IMR-90 (cell line): Measurements from ENCODE around the gene MTR. TPM values are rescaled to one million over a fixed set of nuclear protein-coding genes. Genes with fewer than 3 reads are reported as not detected.

Source experiments
- ATAC-seq: fragments of 200-7000 bp; cut with Tn5 transposase; 2 replicates; pipeline ENCODE4 v1.9.1; 2020; ENCODE audit warnings: low read depth, mild to moderate bottlenecking, moderate library complexity
- BruUV-seq: library from RNA; stranded (reverse); fragments of 400-500 nt; replicated peaks from 2 replicates; lab custom pipeline; 2021; lab: Mats Ljungman, UMichigan
- CTCF ChIA-PET: fragments of 300-600 bp; formaldehyde crosslinking; extraction: SDS; loops from one replicate; lab custom pipeline; 2021; ENCODE audit warnings: antibody characterized with exemption; lab: Yijun Ruan, JAX
- POLR2A ChIA-PET: fragments of 300-600 bp; sonication (Branson Sonifier 250); formaldehyde crosslinking; loops from one replicate; lab custom pipeline; 2022; ENCODE audit warnings: antibody characterized with exemption; ENCODE audit not compliant: unreplicated experiment; lab: Charles Lee
- DNase-seq: peaks from one replicate; pipeline ENCODE4 v3.0.0; 2013
- H2AFZ ChIP-seq: replicated peaks from 2 replicates; pipeline ENCODE3; 2013; ENCODE audit warnings: low read length, mild to moderate bottlenecking; ENCODE audit not compliant: poor library complexity
- H2AK5ac ChIP-seq: 2 replicates; pipeline ENCODE4 v1.6.1; 2013; ENCODE audit warnings: low read depth, low read length, inconsistent platforms
- H2AK9ac ChIP-seq: replicated peaks from 2 replicates; pipeline ENCODE3; 2013; ENCODE audit warnings: mild to moderate bottlenecking, low read depth, low read length, moderate library complexity; ENCODE audit not compliant: poor library complexity
- H2BK120ac ChIP-seq: 2 replicates; pipeline ENCODE4 v1.6.1; 2013; ENCODE audit warnings: low read depth, low read length, inconsistent platforms
- H2BK15ac ChIP-seq: 3 replicates; pipeline ENCODE4 v1.6.1; 2013; ENCODE audit warnings: low read depth, low read length, inconsistent platforms
- H2BK20ac ChIP-seq: 2 replicates; pipeline ENCODE4 v1.6.1; 2013; ENCODE audit warnings: low read depth, mild to moderate bottlenecking, inconsistent platforms, low read length, moderate library complexity
- H2BK5ac ChIP-seq: 2 replicates; pipeline ENCODE4 v1.6.1; 2013; ENCODE audit warnings: mild to moderate bottlenecking, low read depth, low read length, inconsistent platforms; ENCODE audit not compliant: poor library complexity, severe bottlenecking
- H3K14ac ChIP-seq: replicated peaks from 2 replicates; pipeline ENCODE4 v1.6.1; 2013; ENCODE audit warnings: low read depth, low read length, inconsistent platforms
- H3K18ac ChIP-seq: 2 replicates; pipeline ENCODE4 v1.6.1; 2013; ENCODE audit warnings: low read depth, low read length, control low read depth
- H3K23ac ChIP-seq: 2 replicates; pipeline ENCODE4 v1.6.1; 2013; ENCODE audit warnings: low read depth, low read length, inconsistent platforms
- H3K27ac ChIP-seq: 2 replicates; pipeline ENCODE4 v1.5.1; 2013; ENCODE audit warnings: mild to moderate bottlenecking, control low read depth, low read length; ENCODE audit not compliant: insufficient read depth
- H3K27me3 ChIP-seq: 2 replicates; pipeline ENCODE4 v1.6.1; 2013; ENCODE audit warnings: low read length; ENCODE audit not compliant: control insufficient read depth, insufficient read depth
- H3K36me3 ChIP-seq: 2 replicates; pipeline ENCODE4 v1.6.1; 2013; ENCODE audit warnings: low read length, mixed read lengths; ENCODE audit not compliant: control insufficient read depth, insufficient read depth
- H3K4ac ChIP-seq: 2 replicates; pipeline ENCODE4 v1.6.1; 2013; ENCODE audit warnings: low read depth, low read length, inconsistent platforms
- H3K4me1 ChIP-seq: 2 replicates; pipeline ENCODE4 v1.6.1; 2013; ENCODE audit warnings: low read length, mixed read lengths; ENCODE audit not compliant: control insufficient read depth, insufficient read depth
- H3K4me2 ChIP-seq: 2 replicates; pipeline ENCODE4 v1.6.1; 2013; ENCODE audit warnings: low read depth, mild to moderate bottlenecking, control low read depth, low read length, moderate library complexity
- H3K4me3 ChIP-seq: 2 replicates; pipeline ENCODE4 v1.5.1; 2013; ENCODE audit warnings: low read depth, mild to moderate bottlenecking, control low read depth, low read length, moderate library complexity; ENCODE audit not compliant: insufficient read depth
- H3K56ac ChIP-seq: 2 replicates; pipeline ENCODE4 v1.6.1; 2013; ENCODE audit warnings: low read length, inconsistent platforms; ENCODE audit not compliant: insufficient read depth; ENCODE audit errors: extremely low read depth
- H3K79me1 ChIP-seq, 2 experiments: 2 replicates each; pipeline ENCODE4 v1.6.1; 2013; ENCODE audit warnings: low read length in 2 of 2, inconsistent platforms in 1 of 2, low read depth in 1 of 2
- H3K9ac ChIP-seq: 2 replicates; pipeline ENCODE4 v1.6.1; 2013; ENCODE audit warnings: low read depth, low read length, control low read depth
- H3K9me1 ChIP-seq: 2 replicates; pipeline ENCODE4 v1.6.1; 2013; ENCODE audit warnings: low read length, inconsistent platforms; ENCODE audit not compliant: insufficient read depth
- H3K9me3 ChIP-seq: 2 replicates; pipeline ENCODE4 v1.6.1; 2013; ENCODE audit warnings: low read length; ENCODE audit not compliant: control insufficient read depth, insufficient read depth
- H4K20me1 ChIP-seq: 2 replicates; pipeline ENCODE4 v1.6.1; 2013; ENCODE audit warnings: low read length, inconsistent platforms; ENCODE audit not compliant: insufficient read depth
- H4K5ac ChIP-seq: 2 replicates; pipeline ENCODE4 v1.6.1; 2013; ENCODE audit warnings: mild to moderate bottlenecking, low read depth, low read length, control low read depth
- H4K8ac ChIP-seq, 2 experiments: 2 replicates each; pipeline ENCODE4 v1.6.1; 2013; ENCODE audit warnings: low read depth in 2 of 2, low read length in 2 of 2, control low read depth in 1 of 2, inconsistent platforms in 1 of 2
- H4K91ac ChIP-seq: 2 replicates; pipeline ENCODE4 v1.6.1; 2013; ENCODE audit warnings: low read depth, low read length, inconsistent platforms; ENCODE audit not compliant: insufficient read depth
- CEBPB ChIP-seq: IDR thresholded peaks from 2 replicates; pipeline ENCODE4 v1.6.1; 2012; ENCODE audit warnings: low read depth, low read length, improper control_type of control experiment
- MAZ ChIP-seq: IDR thresholded peaks from 2 replicates; pipeline ENCODE4 v1.6.1; 2012; ENCODE audit warnings: low read depth, mild to moderate bottlenecking, low read length, improper control_type of control experiment, moderate library complexity, borderline replicate concordance
- NFE2L2 ChIP-seq: fragments of 150-350 bp; IDR thresholded peaks from 2 replicates; pipeline ENCODE4 v1.6.1; 2016; ENCODE audit warnings: low read depth, mild to moderate bottlenecking, low read length
- RAD21 ChIP-seq: IDR thresholded peaks from 2 replicates; pipeline ENCODE4 v1.6.1; 2012; ENCODE audit warnings: low read length, improper control_type of control experiment
- RCOR1 ChIP-seq: IDR thresholded peaks from 2 replicates; pipeline ENCODE4 v1.6.1; 2012; ENCODE audit warnings: mild to moderate bottlenecking, low read length, improper control_type of control experiment; ENCODE audit not compliant: insufficient replicate concordance
- RFX5 ChIP-seq: IDR thresholded peaks from 2 replicates; pipeline ENCODE4 v1.8.0; 2012; ENCODE audit warnings: low read depth, mild to moderate bottlenecking, low read length, moderate library complexity
- SMC3 ChIP-seq: fragments of 150-350 bp; IDR thresholded peaks from 2 replicates; pipeline ENCODE4 v1.6.1; 2016; ENCODE audit warnings: low read depth, mild to moderate bottlenecking, antibody characterized with exemption, low read length, moderate library complexity
- WGBS, 2 experiments: methylation state at CpG; one replicate each; pipeline versions ENCODE4 v1.1.5 to v1.1.7; 2013; ENCODE audit warnings: missing lambda C conversion rate in 2 of 2; ENCODE audit not compliant: insufficient read length in 1 of 2; ENCODE audit errors: extremely low coverage in 2 of 2; 5-methylcytosine and 5-hydroxymethylcytosine counted together
- dilution Hi-C: fragments of 300-500 bp; cut with HindIII; formaldehyde crosslinking; loops from one replicate; pipeline ENCODE4 v1.14.3; 2018; ENCODE audit warnings: low sequenced_read_pairs; ENCODE audit not compliant: unreplicated experiment
- in situ Hi-C: fragments of 300-500 bp; cut with MboI; formaldehyde crosslinking; loops from 3 replicates; pipeline ENCODE4 v1.14.3; 2019; ENCODE audit warnings: low sequenced_read_pairs, inconsistent platforms, mixed read lengths
- intact Hi-C: fragments of 100-400 bp; cut with micrococcal nuclease; formaldehyde crosslinking; loops from 2 replicates; pipeline ENCODE4 v1.10.0; 2022
- polyA plus RNA-seq, 3 experiments: library from polyadenylated mRNA; depleted of rRNA; stranded (reverse); fragments of >200 nt; gene quantifications; 2 replicates each; pipeline ENCODE4 v1.2.3, GENCODE V29; 2012; ENCODE audit warnings: low replicate concordance in 1 of 3
- total RNA-seq: library from RNA; depleted of rRNA; stranded (reverse); fragments of >200 nt; gene quantifications from 2 replicates; pipeline ENCODE4 v1.2.3, GENCODE V29; 2012
- TF ChIP-seq, protein P1 (sequence below): conservative IDR thresholded peaks from 2 replicates; pipeline ENCODE4 v1.5.1; 2012; ENCODE audit warnings: mild to moderate bottlenecking, low read depth, low read length, improper control_type of control experiment

MTR gene
- total and polyA plus RNA-seq, 2 of the 4 experiments (the other 2 are of a cell fraction) = 7.7 to 31.0 TPM

DNA sequence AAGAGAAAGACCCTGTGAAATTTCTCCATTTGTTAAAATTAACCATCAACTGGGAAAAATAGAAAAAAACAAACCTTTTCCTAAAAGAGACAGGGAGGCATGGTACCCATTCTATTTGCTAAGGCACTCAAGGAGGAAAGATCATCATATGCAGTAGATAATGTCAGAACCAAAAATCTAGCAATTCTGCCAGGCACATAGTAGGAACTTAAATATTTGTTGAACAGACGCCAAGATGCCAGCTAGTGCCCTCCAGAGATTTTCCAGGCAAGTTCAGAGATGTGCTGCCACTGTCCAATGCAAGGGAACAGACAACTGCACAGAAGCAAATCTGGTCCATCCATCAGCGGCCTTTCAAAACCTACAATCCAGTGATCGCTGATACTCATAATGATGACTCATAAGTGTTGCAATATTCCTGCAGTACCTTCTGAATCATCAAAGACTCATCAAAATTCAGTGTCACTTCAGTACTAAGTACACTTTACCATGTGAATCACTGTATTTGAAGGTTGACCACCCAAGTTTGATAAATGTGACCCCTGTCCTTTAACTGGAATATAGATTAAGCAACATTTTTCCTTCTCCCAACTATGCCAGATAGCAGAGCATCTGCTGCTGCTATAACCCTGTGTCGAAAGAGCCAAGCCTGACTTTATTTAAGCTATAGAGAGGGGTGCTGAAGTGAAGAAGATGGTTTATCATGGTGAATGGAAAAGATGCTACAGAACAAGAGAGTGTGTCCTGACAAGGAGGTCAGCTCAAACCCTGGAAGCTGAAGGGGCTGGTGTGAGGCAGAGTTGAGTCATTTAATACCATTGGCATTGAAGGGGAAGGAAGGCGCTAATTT, 110.0 kb downstream of the MTR start (continued):
- TF ChIP-seq CEBPB = peak; percentile 99
- no peak for TF ChIP-seq NFE2L2

DNA sequence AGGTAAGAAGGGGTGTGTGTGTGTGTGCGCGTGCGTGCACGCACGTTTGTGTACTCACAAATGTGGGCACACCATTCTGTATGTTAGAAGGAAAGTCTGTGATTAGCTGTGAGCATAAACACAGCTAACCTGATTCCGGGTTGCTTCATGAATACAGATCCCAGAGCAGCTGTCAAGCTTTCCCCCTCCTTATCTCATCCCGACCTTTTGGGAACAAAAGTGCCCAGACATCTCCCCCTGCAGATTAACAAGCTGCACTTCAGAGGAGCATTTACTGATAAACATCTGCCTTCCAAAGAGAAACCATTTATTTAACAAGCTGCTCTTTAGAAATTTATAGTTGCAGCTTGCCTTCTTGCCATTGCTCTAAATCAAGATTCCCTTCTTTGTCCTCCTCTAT, 112.1 kb downstream of the MTR start:
- Histone ChIP-seq H3K56ac (no peak overlapping the region), H2AK5ac (no peak overlapping the region), H4K20me1 (no peaks in the 10 kb centered on the region), H3K14ac (no peak overlapping the region), H2BK5ac (no peak overlapping the region), H3K23ac (no peak overlapping the region), H3K4me3 (no peak overlapping the region), H3K79me1 (no peaks in the 10 kb centered on the region), H3K18ac (no peak overlapping the region), H2AFZ (peak overlapping the region; percentile 33), H2BK120ac (no peak overlapping the region), H2BK15ac (no peak overlapping the region), H2BK20ac (no peak overlapping the region), H3K9ac (no peak overlapping the region), H2AK9ac (no peak overlapping the region), H3K27ac (no peak overlapping the region), H3K4me2 (no peak overlapping the region), H3K4me1 (peaks cover 2% of the 10 kb centered on the region; the same call in 1 of the 2 replicates), H3K9me1 (no peaks in the 10 kb centered on the region), H4K91ac (no peak overlapping the region), H3K9me3 (no peaks in the 10 kb centered on the region; the same call in 1 of the 2 replicates), H3K4ac (no peak overlapping the region), H3K36me3 (no peaks in the 10 kb centered on the region), H3K27me3 (peaks cover 2% of the 10 kb centered on the region; the same call in 1 of the 2 replicates), H4K5ac (no peak overlapping the region), H4K8ac (no peak overlapping the region)
- no peak for DNase-seq
- intact Hi-C loops (no loop called here), in situ Hi-C loops (no loop called here), dilution Hi-C loops (no loop called here)
- no peak for ATAC-seq
- POLR2A ChIA-PET = no interaction called here
- no peak for TF ChIP-seq SMC3
- no peak for TF ChIP-seq RCOR1
- TF ChIP-seq, protein P1, sequence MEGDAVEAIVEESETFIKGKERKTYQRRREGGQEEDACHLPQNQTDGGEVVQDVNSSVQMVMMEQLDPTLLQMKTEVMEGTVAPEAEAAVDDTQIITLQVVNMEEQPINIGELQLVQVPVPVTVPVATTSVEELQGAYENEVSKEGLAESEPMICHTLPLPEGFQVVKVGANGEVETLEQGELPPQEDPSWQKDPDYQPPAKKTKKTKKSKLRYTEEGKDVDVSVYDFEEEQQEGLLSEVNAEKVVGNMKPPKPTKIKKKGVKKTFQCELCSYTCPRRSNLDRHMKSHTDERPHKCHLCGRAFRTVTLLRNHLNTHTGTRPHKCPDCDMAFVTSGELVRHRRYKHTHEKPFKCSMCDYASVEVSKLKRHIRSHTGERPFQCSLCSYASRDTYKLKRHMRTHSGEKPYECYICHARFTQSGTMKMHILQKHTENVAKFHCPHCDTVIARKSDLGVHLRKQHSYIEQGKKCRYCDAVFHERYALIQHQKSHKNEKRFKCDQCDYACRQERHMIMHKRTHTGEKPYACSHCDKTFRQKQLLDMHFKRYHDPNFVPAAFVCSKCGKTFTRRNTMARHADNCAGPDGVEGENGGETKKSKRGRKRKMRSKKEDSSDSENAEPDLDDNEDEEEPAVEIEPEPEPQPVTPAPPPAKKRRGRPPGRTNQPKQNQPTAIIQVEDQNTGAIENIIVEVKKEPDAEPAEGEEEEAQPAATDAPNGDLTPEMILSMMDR = no peak
- TF ChIP-seq RAD21 = no peak
- no peak for TF ChIP-seq RFX5
- no peak for TF ChIP-seq MAZ
- CTCF ChIA-PET = no interaction called here
- no TSS peak for BruUV-seq
- WGBS, 2 experiments = 14% methylated on average over 1 of the region's 7 CpGs; no CpG with 5 or more reads in 1 of the 2 experiments
